HCT116 (cell line): Measurements from ENCODE around the gene IPCEF1. TPM values are rescaled to one million over a fixed set of nuclear protein-coding genes. Genes with fewer than 3 reads are reported as not detected.

Experiments used
- ATAC-seq: fragments of 200-7000 bp; cut with Tn5 transposase; 2 replicates; pipeline ENCODE4 v1.9.1; 2020; ENCODE audit warnings: mild to moderate bottlenecking, moderate library complexity
- BruUV-seq: library from RNA; stranded (reverse); fragments of 400-500 nt; replicated peaks from 2 replicates; lab custom pipeline; 2021; lab: Mats Ljungman, UMichigan
- CTCF ChIA-PET: fragments of 300-600 bp; sonication (Branson Sonifier 250); formaldehyde crosslinking; loops from one replicate; lab custom pipeline; 2021; ENCODE audit warnings: antibody characterized with exemption; lab: Charles Lee
- POLR2A ChIA-PET: fragments of 300-600, 350-600 bp; sonication (Branson Sonifier 250); formaldehyde crosslinking; loops from one replicate; lab custom pipeline; 2021; ENCODE audit warnings: antibody characterized with exemption; lab: Charles Lee
- RAD21 ChIA-PET, 2 experiments: fragments of 300-600 bp; sonication (Branson Sonifier 250); formaldehyde crosslinking; loops; one replicate each; lab custom pipeline; 2023; ENCODE audit warnings: low total read pairs in 2 of 2; ENCODE audit not compliant: uncharacterized antibody in 2 of 2, unreplicated experiment in 2 of 2, low non-redundant PET in 1 of 2; lab: Charles Lee
- DNase-seq: peaks from one replicate; pipeline ENCODE4 v3.0.0-alpha.2; 2010; ENCODE audit warnings: low read depth, low spot score
- H2AFZ ChIP-seq: fragments of 200-600 bp; shearing (Covaris generic), sonication (generic); 2 replicates; pipeline ENCODE4 v1.6.1; 2017; ENCODE audit warnings: low read depth, mixed run types, mixed read lengths, antibody characterized with exemption, low read length; ENCODE audit not compliant: poor library complexity, severe bottlenecking
- H3K27ac ChIP-seq: 2 replicates; pipeline ENCODE4 v1.5.1; 2012; ENCODE audit warnings: low read depth, low read length
- H3K27me3 ChIP-seq: fragments of 200-600 bp; sonication (generic); 2 replicates; pipeline ENCODE4 v1.6.1; 2016; ENCODE audit warnings: mixed run types, low read length, mixed read lengths; ENCODE audit not compliant: insufficient read depth
- H3K36me3 ChIP-seq, 2 experiments: fragments of 200-500 bp in 1 of 2; fragments of 200-600 bp in 1 of 2; sonication (Bioruptor generic) in 1 of 2; sonication (generic) in 1 of 2; 2 replicates each; pipeline versions ENCODE4 v1.5.1 to v1.6.1; 2014 to 2016; ENCODE audit warnings: low read length in 2 of 2, inconsistent platforms in 1 of 2, mixed read lengths in 1 of 2, mixed run types in 1 of 2; ENCODE audit not compliant: insufficient read depth in 2 of 2, control insufficient read depth in 1 of 2
- H3K4me1 ChIP-seq, 2 experiments: fragments of 200-600 bp in 1 of 2; sonication (generic) in 1 of 2; 2 replicates each; pipeline versions ENCODE4 v1.5.1 to v1.6.1; 2012 to 2017; ENCODE audit warnings: low read length in 2 of 2, inconsistent platforms in 1 of 2, mild to moderate bottlenecking in 1 of 2, mixed read lengths in 1 of 2, mixed run types in 1 of 2, moderate library complexity in 1 of 2; ENCODE audit not compliant: insufficient read depth in 2 of 2, control insufficient read depth in 1 of 2
- H3K4me2 ChIP-seq: fragments of 200-600 bp; sonication (generic); 2 replicates; pipeline ENCODE4 v1.6.1; 2017; ENCODE audit warnings: mixed run types, low read length, mixed read lengths
- H3K4me3 ChIP-seq, 2 experiments: fragments of 200-600 bp in 1 of 2; sonication (generic) in 1 of 2; replicated peaks in 1 of 2; 2 replicates each; pipeline ENCODE4 v1.5.1; 2011 to 2016; ENCODE audit warnings: low read length in 2 of 2, control low read depth in 1 of 2, low read depth in 1 of 2, mild to moderate bottlenecking in 1 of 2, mixed read lengths in 1 of 2, mixed run types in 1 of 2
- H3K79me2 ChIP-seq: fragments of 200-600 bp; sonication (generic); 2 replicates; pipeline ENCODE4 v1.6.1; 2017; ENCODE audit warnings: mild to moderate bottlenecking, mixed run types, low read length, moderate library complexity, mixed read lengths; ENCODE audit not compliant: insufficient read depth
- H3K9ac ChIP-seq: fragments of 200-600 bp; sonication (generic); 2 replicates; pipeline ENCODE4 v1.6.1; 2016; ENCODE audit warnings: low read length, mixed read lengths
- H3K9me2 ChIP-seq: fragments of 200-600 bp; sonication (generic), shearing (Covaris generic); 2 replicates; pipeline ENCODE4 v1.6.1; 2017; ENCODE audit warnings: mixed run types, mild to moderate bottlenecking, moderate library complexity; ENCODE audit not compliant: insufficient read depth
- H3K9me3 ChIP-seq, 2 experiments: fragments of 200-500 bp in 1 of 2; fragments of 200-600 bp in 1 of 2; sonication (Bioruptor generic) in 1 of 2; sonication (generic) in 1 of 2; 2 replicates each; pipeline ENCODE4 v1.6.1; 2014 to 2017; ENCODE audit warnings: low read length in 2 of 2, mixed read lengths in 2 of 2, inconsistent platforms in 1 of 2, low read depth in 1 of 2, mild to moderate bottlenecking in 1 of 2, mixed run types in 1 of 2, moderate library complexity in 1 of 2; ENCODE audit not compliant: control insufficient read depth in 1 of 2, insufficient read depth in 1 of 2
- H4K20me1 ChIP-seq: fragments of 200-600 bp; sonication (generic), shearing (Covaris generic); 2 replicates; pipeline ENCODE4 v1.6.1; 2017; ENCODE audit warnings: mixed run types, mild to moderate bottlenecking, moderate library complexity; ENCODE audit not compliant: insufficient read depth
- CBX3 ChIP-seq: IDR thresholded peaks from 2 replicates; pipeline ENCODE4 v1.6.1; 2012; ENCODE audit warnings: low read depth
- EZH2phosphoT487 ChIP-seq: fragments of 200-600 bp; IDR thresholded peaks from 2 replicates; pipeline ENCODE4 v1.6.1; 2018; ENCODE audit warnings: antibody characterized with exemption, borderline replicate concordance
- POLR2A ChIP-seq: IDR thresholded peaks from 2 replicates; pipeline ENCODE4 v1.7.0; 2011; ENCODE audit warnings: borderline replicate concordance; ENCODE audit not compliant: insufficient read depth, insufficient read length; ENCODE audit errors: extremely low read depth
- POLR2AphosphoS5 ChIP-seq: IDR thresholded peaks from 2 replicates; pipeline ENCODE4 v1.6.1; 2011; ENCODE audit warnings: mild to moderate bottlenecking, low read depth, low read length, moderate library complexity
- SP1 ChIP-seq: IDR thresholded peaks from 2 replicates; pipeline ENCODE4 v1.6.1; 2012; ENCODE audit warnings: low read depth
- ZNF274 ChIP-seq: fragments of 200-500 bp; sonication (Bioruptor generic); IDR thresholded peaks from 2 replicates; pipeline ENCODE4 v1.6.1; 2014; ENCODE audit warnings: mild to moderate bottlenecking, low read depth, low read length, inconsistent platforms
- intact Hi-C: fragments of 100-400 bp; cut with micrococcal nuclease; formaldehyde crosslinking; loops from 2 replicates; pipeline ENCODE4 v1.10.0; 2022
- total RNA-seq: library from RNA; stranded (reverse); gene quantifications from one replicate; pipeline ENCODE4 v1.2.1, GENCODE V29; 2021; ENCODE audit not compliant: unreplicated experiment
- TF ChIP-seq, protein P1 (sequence below): IDR thresholded peaks from 2 replicates; pipeline ENCODE4 v1.6.1; 2012; ENCODE audit warnings: low read depth
- TF ChIP-seq, protein P2 (sequence below): IDR thresholded peaks from 2 replicates; pipeline ENCODE4 v1.6.1; 2012
- TF ChIP-seq, protein P3 (sequence below), 3 experiments: fragments of 200-600 bp in 1 of 3; sonication (generic) in 1 of 3; IDR thresholded peaks in 2 of 3; conservative IDR thresholded peaks in 1 of 3; 2 replicates each; pipeline ENCODE4 v1.5.1; 2012 to 2017; ENCODE audit warnings: low read depth in 2 of 3, low read length in 2 of 3, antibody characterized with exemption in 1 of 3, borderline replicate concordance in 1 of 3, control low read depth in 1 of 3, mild to moderate bottlenecking in 1 of 3, mixed read lengths in 1 of 3, mixed run types in 1 of 3, moderate library complexity in 1 of 3; ENCODE audit not compliant: insufficient read depth in 1 of 3

The IPCEF1 gene
- total RNA-seq, 1 experiment from 2014 or later: 0.32 TPM

DNA sequence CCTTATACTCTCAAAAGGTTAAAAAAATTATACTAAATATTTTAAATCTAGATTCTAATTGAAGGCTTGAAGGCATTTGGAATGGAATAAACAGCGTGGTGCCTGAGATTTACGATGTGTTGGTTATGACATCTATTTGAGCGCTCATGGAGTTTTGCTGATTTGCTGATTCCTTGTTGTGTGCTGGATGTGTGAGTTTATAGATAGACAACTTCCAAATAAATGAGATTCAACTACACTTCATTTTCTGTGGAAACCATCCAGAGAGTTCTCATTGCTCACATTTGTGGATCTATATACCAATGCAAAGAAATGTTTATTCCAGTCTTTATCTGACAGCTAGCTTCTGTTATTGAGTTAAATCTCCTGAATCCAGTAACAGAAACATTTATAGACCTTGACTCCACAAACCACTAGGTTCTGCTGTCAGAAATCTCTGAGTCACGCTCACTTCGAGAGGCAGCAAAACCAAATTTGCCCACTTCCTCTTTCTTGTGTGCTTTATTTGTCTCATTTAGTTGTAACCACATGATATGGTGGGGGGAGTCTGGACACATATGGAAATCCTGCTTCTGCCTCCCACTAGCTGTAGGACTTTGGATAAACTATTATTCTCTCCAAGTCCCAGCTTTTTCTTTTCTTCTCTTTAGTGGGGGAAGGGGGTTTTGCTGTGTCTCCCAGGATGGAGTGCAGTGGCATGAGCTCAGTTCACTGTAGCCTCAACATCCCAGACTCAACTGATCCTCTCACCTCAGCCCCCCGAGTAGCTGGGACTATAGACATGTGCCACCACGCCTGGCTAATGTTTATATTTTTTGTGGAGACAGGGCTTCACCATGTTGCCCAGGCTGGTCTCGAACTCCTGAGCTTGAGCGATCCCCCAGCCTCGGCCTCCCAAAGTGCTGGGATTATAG, 54.5 kb downstream of the IPCEF1 start:
- RAD21 ChIA-PET: no interaction called here
- intact Hi-C loops: no loop called here
- ATAC-seq: no peak
- Histone ChIP-seq H3K79me2 (no peaks in the 10 kb centered on the region), H3K27ac (no peak overlapping the region), H3K4me3 (no peak overlapping the region), H3K27me3 (no peaks in the 10 kb centered on the region)
- BruUV-seq: no TSS peak
- TF ChIP-seq CBX3 (no peak), ZNF274 (no peak), EZH2phosphoT487 (no peak), POLR2A (no peak), SP1 (no peak), POLR2AphosphoS5 (no peak)
- TF ChIP-seq, protein P1, sequence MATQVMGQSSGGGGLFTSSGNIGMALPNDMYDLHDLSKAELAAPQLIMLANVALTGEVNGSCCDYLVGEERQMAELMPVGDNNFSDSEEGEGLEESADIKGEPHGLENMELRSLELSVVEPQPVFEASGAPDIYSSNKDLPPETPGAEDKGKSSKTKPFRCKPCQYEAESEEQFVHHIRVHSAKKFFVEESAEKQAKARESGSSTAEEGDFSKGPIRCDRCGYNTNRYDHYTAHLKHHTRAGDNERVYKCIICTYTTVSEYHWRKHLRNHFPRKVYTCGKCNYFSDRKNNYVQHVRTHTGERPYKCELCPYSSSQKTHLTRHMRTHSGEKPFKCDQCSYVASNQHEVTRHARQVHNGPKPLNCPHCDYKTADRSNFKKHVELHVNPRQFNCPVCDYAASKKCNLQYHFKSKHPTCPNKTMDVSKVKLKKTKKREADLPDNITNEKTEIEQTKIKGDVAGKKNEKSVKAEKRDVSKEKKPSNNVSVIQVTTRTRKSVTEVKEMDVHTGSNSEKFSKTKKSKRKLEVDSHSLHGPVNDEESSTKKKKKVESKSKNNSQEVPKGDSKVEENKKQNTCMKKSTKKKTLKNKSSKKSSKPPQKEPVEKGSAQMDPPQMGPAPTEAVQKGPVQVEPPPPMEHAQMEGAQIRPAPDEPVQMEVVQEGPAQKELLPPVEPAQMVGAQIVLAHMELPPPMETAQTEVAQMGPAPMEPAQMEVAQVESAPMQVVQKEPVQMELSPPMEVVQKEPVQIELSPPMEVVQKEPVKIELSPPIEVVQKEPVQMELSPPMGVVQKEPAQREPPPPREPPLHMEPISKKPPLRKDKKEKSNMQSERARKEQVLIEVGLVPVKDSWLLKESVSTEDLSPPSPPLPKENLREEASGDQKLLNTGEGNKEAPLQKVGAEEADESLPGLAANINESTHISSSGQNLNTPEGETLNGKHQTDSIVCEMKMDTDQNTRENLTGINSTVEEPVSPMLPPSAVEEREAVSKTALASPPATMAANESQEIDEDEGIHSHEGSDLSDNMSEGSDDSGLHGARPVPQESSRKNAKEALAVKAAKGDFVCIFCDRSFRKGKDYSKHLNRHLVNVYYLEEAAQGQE: no peak
- TF ChIP-seq, protein P2, sequence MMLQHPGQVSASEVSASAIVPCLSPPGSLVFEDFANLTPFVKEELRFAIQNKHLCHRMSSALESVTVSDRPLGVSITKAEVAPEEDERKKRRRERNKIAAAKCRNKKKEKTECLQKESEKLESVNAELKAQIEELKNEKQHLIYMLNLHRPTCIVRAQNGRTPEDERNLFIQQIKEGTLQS: no peak
- TF ChIP-seq, protein P3, sequence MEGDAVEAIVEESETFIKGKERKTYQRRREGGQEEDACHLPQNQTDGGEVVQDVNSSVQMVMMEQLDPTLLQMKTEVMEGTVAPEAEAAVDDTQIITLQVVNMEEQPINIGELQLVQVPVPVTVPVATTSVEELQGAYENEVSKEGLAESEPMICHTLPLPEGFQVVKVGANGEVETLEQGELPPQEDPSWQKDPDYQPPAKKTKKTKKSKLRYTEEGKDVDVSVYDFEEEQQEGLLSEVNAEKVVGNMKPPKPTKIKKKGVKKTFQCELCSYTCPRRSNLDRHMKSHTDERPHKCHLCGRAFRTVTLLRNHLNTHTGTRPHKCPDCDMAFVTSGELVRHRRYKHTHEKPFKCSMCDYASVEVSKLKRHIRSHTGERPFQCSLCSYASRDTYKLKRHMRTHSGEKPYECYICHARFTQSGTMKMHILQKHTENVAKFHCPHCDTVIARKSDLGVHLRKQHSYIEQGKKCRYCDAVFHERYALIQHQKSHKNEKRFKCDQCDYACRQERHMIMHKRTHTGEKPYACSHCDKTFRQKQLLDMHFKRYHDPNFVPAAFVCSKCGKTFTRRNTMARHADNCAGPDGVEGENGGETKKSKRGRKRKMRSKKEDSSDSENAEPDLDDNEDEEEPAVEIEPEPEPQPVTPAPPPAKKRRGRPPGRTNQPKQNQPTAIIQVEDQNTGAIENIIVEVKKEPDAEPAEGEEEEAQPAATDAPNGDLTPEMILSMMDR (IDR thresholded peaks at IDR 0.05 in 2 of 3, conservative IDR thresholded peaks at IDR 0.05 in 1 of 3; ENCODE audit: borderline replicate concordance in 1 of 3, insufficient read depth in 1 of 3, low read depth in 2 of 3, low read length in 2 of 3): no peak
- TF ChIP-seq, all 23 proteins: peak for 0
- CTCF ChIA-PET: no interaction called here
- no peaks in the 10 kb centered on the region for H4K20me1 ChIP-seq
- no peak for DNase-seq
- H3K9me3 ChIP-seq: no peaks in the 10 kb centered on the region
- no peak overlapping the region for H2AFZ ChIP-seq
- POLR2A ChIA-PET: no interaction called here
- no peaks in the 10 kb centered on the region for H3K36me3 ChIP-seq
- H3K4me2 ChIP-seq: no peak overlapping the region
- H3K9me2 ChIP-seq: no peaks in the 10 kb centered on the region
- H3K9ac ChIP-seq: no peak overlapping the region
- H3K4me1 ChIP-seq: peaks cover 2 to 6% of the 10 kb centered on the region in 2 experiments; a peak in 1 of 4 replicates
